HEK293 (cell line): ENCODE measurements around the gene GLOD4.

Source experiments
- CTCF ChIA-PET: fragments of 350-600 bp; formaldehyde crosslinking; extraction: SDS; loops from one replicate; lab custom pipeline; 2021; ENCODE audit warnings: antibody characterized with exemption; lab: Yijun Ruan, JAX
- POLR2A ChIA-PET: fragments of 300-600 bp; formaldehyde crosslinking; extraction: SDS; loops from one replicate; lab custom pipeline; 2020; ENCODE audit warnings: antibody characterized with exemption, inconsistent platforms; lab: Yijun Ruan, JAX
- H3K27ac ChIP-seq: fragments of 200-500 bp; sonication (Bioruptor generic); 2 replicates; pipeline ENCODE4 v1.5.1; 2014; ENCODE audit warnings: low read depth, low read length, control low read depth, inconsistent platforms; ENCODE audit errors: extremely low read depth
- H3K36me3 ChIP-seq, 2 experiments: fragments of 200-500 bp in 1 of 2; sonication (Bioruptor generic) in 1 of 2; 1 replicate in 1 of 2; 2 replicates in 1 of 2; pipeline ENCODE4 v1.5.1; 2014 to 2017; ENCODE audit warnings: inconsistent platforms in 2 of 2, low read length in 2 of 2; ENCODE audit not compliant: control insufficient read depth in 2 of 2, insufficient read depth in 1 of 2
- H3K4me1 ChIP-seq: fragments of 200-500 bp; sonication (Bioruptor generic); 2 replicates; pipeline ENCODE4 v1.5.1; 2014; ENCODE audit warnings: mild to moderate bottlenecking, low read length, inconsistent platforms; ENCODE audit not compliant: control insufficient read depth, insufficient read depth
- H3K4me3 ChIP-seq: 2 replicates; pipeline ENCODE4 v1.5.1; 2011; ENCODE audit warnings: low read depth, mild to moderate bottlenecking, control low read depth, low read length, moderate library complexity
- H3K9me3 ChIP-seq: fragments of 200-500 bp; sonication (Bioruptor generic); 2 replicates; pipeline ENCODE4 v1.5.1; 2014; ENCODE audit warnings: low read depth, low read length, inconsistent platforms; ENCODE audit not compliant: control insufficient read depth, insufficient read depth
- OSR2 ChIP-seq: fragments of 450-650 bp; formaldehyde crosslinking; IDR thresholded peaks from 2 replicates; pipeline ENCODE4 v1.5.1; 2016; ENCODE audit warnings: missing biosample characterization, missing genetic modification characterization
- OVOL3 ChIP-seq: fragments of 450-650 bp; formaldehyde crosslinking; IDR thresholded peaks from 2 replicates; pipeline ENCODE4 v1.5.1; 2016; ENCODE audit warnings: missing biosample characterization, missing genetic modification characterization
- SETDB1 ChIP-seq: IDR thresholded peaks from one replicate; pipeline ENCODE4 v1.6.1; 2017; ENCODE audit warnings: mild to moderate bottlenecking, low read length, moderate library complexity, mixed read lengths; ENCODE audit not compliant: insufficient read length
- ZBTB49 ChIP-seq: fragments of 450-650 bp; formaldehyde crosslinking; IDR thresholded peaks from 2 replicates; pipeline ENCODE4 v1.5.1; 2016; ENCODE audit warnings: missing biosample characterization, missing genetic modification characterization, low read depth
- ZEB2 ChIP-seq: fragments of 450-650 bp; formaldehyde crosslinking; IDR thresholded peaks from 2 replicates; pipeline ENCODE4 v1.5.1; 2016; ENCODE audit warnings: missing biosample characterization, missing genetic modification characterization
- ZNF10 ChIP-seq: fragments of 450-650 bp; formaldehyde crosslinking; IDR thresholded peaks from 2 replicates; pipeline ENCODE4 v1.5.1; 2017; ENCODE audit warnings: missing biosample characterization, missing genetic modification characterization
- ZNF146 ChIP-seq: fragments of 450-650 bp; formaldehyde crosslinking; IDR thresholded peaks from 2 replicates; pipeline ENCODE4 v1.5.1; 2016; ENCODE audit warnings: missing biosample characterization, missing genetic modification characterization
- ZNF302 ChIP-seq: fragments of 450-650 bp; formaldehyde crosslinking; IDR thresholded peaks from 2 replicates; pipeline ENCODE4 v1.5.1; 2016; ENCODE audit warnings: missing biosample characterization, missing genetic modification characterization, low read depth
- ZNF324 ChIP-seq: fragments of 450-650 bp; formaldehyde crosslinking; IDR thresholded peaks from 2 replicates; pipeline ENCODE4 v1.5.1; 2016; ENCODE audit warnings: missing biosample characterization, missing genetic modification characterization
- ZNF341 ChIP-seq: fragments of 450-650 bp; formaldehyde crosslinking; IDR thresholded peaks from 2 replicates; pipeline ENCODE4; 2016; ENCODE audit warnings: low read depth, missing biosample characterization, missing genetic modification characterization
- ZNF416 ChIP-seq: fragments of 450-650 bp; formaldehyde crosslinking; IDR thresholded peaks from 2 replicates; pipeline ENCODE4 v1.5.1; 2016; ENCODE audit warnings: missing biosample characterization, missing genetic modification characterization
- ZNF423 ChIP-seq: fragments of 450-650 bp; formaldehyde crosslinking; IDR thresholded peaks from 2 replicates; pipeline ENCODE4 v1.5.1; 2016; ENCODE audit warnings: missing biosample characterization, missing genetic modification characterization
- ZNF426 ChIP-seq: fragments of 450-650 bp; formaldehyde crosslinking; IDR thresholded peaks from 2 replicates; pipeline ENCODE4 v1.5.1; 2017; ENCODE audit warnings: missing biosample characterization, missing genetic modification characterization, mild to moderate bottlenecking, inconsistent platforms, moderate library complexity
- ZNF521 ChIP-seq: fragments of 450-650 bp; formaldehyde crosslinking; IDR thresholded peaks from 2 replicates; pipeline ENCODE4 v1.5.1; 2017; ENCODE audit warnings: missing biosample characterization, mild to moderate bottlenecking, missing genetic modification characterization
- ZNF558 ChIP-seq: fragments of 450-650 bp; formaldehyde crosslinking; IDR thresholded peaks from 2 replicates; pipeline ENCODE4 v1.5.1; 2016; ENCODE audit warnings: missing biosample characterization, missing genetic modification characterization
- ZNF600 ChIP-seq: fragments of 450-650 bp; formaldehyde crosslinking; IDR thresholded peaks from 2 replicates; pipeline ENCODE4 v1.5.1; 2016; ENCODE audit warnings: missing biosample characterization, missing genetic modification characterization
- ZNF629 ChIP-seq: fragments of 450-650 bp; formaldehyde crosslinking; IDR thresholded peaks from 2 replicates; pipeline ENCODE4 v1.5.1; 2017; ENCODE audit warnings: missing biosample characterization, missing genetic modification characterization
- ZNF701 ChIP-seq: fragments of 450-650 bp; formaldehyde crosslinking; IDR thresholded peaks from 2 replicates; pipeline ENCODE4 v1.5.1; 2016; ENCODE audit warnings: missing biosample characterization, missing genetic modification characterization
- ZNF704 ChIP-seq: fragments of 450-650 bp; formaldehyde crosslinking; IDR thresholded peaks from 2 replicates; pipeline ENCODE4 v1.5.1; 2016; ENCODE audit warnings: missing biosample characterization, missing genetic modification characterization
- ZNF791 ChIP-seq: fragments of 450-650 bp; formaldehyde crosslinking; IDR thresholded peaks from 2 replicates; pipeline ENCODE4 v1.5.1; 2016; ENCODE audit warnings: missing biosample characterization, missing genetic modification characterization
- ZNF837 ChIP-seq: fragments of 450-650 bp; formaldehyde crosslinking; IDR thresholded peaks from 2 replicates; pipeline ENCODE4 v1.5.1; 2016; ENCODE audit warnings: missing biosample characterization, missing genetic modification characterization
- TF ChIP-seq, protein P1 (sequence below): fragments of 450-650 bp; formaldehyde crosslinking; IDR thresholded peaks from 2 replicates; pipeline ENCODE4 v1.5.1; 2016; ENCODE audit warnings: missing biosample characterization, missing genetic modification characterization

Gene GLOD4

DNA sequence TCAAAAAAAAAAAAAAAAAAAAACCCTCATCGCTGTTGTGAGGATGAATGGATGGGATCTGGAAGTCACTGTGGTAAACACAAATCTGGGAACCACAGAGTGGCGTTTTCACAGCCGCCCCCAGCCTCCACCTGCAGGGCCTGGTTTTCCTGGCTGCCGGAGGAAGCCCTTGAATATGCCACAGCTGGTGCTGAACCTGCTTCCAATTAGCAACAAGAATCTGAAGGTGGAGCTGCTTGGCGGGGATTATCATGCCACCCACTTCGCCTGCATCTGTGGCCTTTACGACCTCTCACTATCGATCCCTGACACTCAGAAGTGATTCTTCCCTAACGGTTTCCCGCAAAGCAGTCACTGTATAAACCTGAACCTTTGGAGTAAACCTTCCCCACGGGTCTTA lies 16.2 kb upstream of the GLOD4 start (continued):
- TF ChIP-seq ZNF704 (tag by site-specific recombination) (no peak), ZNF341 (tag by site-specific recombination) (no peak), ZNF558 (tag by site-specific recombination) (no peak), ZBTB49 (no peak), SETDB1 (no peak)

GRCh38 chr17:797236-797840 lies 15.3 kb upstream of the GLOD4 start:
- ChIA-PET CTCF (interaction anchor here (0.5 to 11.0 kb wide), 6 partner anchors 12 to 385 kb away, joined by 3 to 173 read pairs (median 4); partner anchors contain the start of gene NXN), POLR2A (interaction anchor here (0.6 to 2.1 kb wide), 3 partner anchors 34 to 183 kb away, joined by 3 to 5 read pairs (median 3); partner anchors contain the start of gene NXN)
- Histone ChIP-seq H3K27ac (no peak overlapping the region), H3K4me3 (no peak overlapping the region), H3K4me1 (no peaks in the 10 kb centered on the region), H3K9me3 (no peaks in the 10 kb centered on the region), H3K36me3 (peaks cover 0 to 16% of the 10 kb centered on the region in 2 experiments)
- TF ChIP-seq ZNF302 (tag by site-specific recombination), result no peak
- TF ChIP-seq ZNF324, result no peak
- no peak for TF ChIP-seq ZNF416 (tag by site-specific recombination)
- no peak for TF ChIP-seq ZNF791 (tag by site-specific recombination)
- TF ChIP-seq ZEB2 (tag by site-specific recombination), result no peak
- TF ChIP-seq ZNF146 (tag by site-specific recombination), result no peak
- TF ChIP-seq ZNF837, result no peak
- TF ChIP-seq OSR2 (tag by site-specific recombination), result no peak
- TF ChIP-seq ZNF426 (tag by site-specific recombination), result no peak
- no peak for TF ChIP-seq OVOL3 (tag by site-specific recombination)
- TF ChIP-seq, protein P1, sequence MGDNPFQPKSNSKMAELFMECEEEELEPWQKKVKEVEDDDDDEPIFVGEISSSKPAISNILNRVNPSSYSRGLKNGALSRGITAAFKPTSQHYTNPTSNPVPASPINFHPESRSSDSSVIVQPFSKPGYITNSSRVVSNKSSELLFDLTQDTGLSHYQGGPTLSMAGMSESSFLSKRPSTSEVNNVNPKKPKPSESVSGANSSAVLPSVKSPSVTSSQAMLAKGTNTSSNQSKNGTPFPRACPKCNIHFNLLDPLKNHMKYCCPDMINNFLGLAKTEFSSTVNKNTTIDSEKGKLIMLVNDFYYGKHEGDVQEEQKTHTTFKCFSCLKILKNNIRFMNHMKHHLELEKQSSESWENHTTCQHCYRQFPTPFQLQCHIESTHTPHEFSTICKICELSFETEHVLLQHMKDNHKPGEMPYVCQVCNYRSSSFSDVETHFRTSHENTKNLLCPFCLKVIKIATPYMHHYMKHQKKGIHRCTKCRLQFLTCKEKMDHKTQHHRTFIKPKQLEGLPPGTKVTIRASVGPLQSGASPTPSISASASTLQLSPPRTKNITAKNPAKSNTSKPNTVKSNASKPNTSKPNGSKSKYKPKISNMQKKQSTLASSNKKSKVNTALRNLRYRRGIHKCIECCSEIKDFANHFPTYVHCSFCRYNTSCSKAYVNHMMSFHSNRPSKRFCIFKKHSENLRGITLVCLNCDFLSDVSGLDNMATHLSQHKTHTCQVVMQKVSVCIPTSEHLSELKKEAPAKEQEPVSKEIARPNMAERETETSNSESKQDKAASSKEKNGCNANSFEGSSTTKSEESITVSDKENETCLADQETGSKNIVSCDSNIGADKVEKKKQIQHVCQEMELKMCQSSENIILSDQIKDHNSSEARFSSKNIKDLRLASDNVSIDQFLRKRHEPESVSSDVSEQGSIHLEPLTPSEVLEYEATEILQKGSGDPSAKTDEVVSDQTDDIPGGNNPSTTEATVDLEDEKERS (tag by site-specific recombination), result no peak
- TF ChIP-seq ZNF701 (tag by site-specific recombination), result no peak
- no peak for TF ChIP-seq ZNF521
- no peak for TF ChIP-seq ZNF10 (tag by site-specific recombination)
- no peak for TF ChIP-seq ZNF600 (tag by site-specific recombination)
- TF ChIP-seq ZNF629, result no peak
- TF ChIP-seq ZNF423, result no peak
